ENCODE results near the gene ASB8.
"Not testable (repeated sequence)": the region's sequence is repeated elsewhere in the genome, so short reads cannot be mapped to it uniquely, and the experiment has no call there.

The ASB8 gene

GRCh38 chr12:48111312-48111693 is 46.0 kb downstream of the ASB8 start:
- not testable (repeated sequence) for FAIRE-seq; DNase-seq (ENCODE audit: extremely low spot score, insufficient read length, low read depth)

DNA sequence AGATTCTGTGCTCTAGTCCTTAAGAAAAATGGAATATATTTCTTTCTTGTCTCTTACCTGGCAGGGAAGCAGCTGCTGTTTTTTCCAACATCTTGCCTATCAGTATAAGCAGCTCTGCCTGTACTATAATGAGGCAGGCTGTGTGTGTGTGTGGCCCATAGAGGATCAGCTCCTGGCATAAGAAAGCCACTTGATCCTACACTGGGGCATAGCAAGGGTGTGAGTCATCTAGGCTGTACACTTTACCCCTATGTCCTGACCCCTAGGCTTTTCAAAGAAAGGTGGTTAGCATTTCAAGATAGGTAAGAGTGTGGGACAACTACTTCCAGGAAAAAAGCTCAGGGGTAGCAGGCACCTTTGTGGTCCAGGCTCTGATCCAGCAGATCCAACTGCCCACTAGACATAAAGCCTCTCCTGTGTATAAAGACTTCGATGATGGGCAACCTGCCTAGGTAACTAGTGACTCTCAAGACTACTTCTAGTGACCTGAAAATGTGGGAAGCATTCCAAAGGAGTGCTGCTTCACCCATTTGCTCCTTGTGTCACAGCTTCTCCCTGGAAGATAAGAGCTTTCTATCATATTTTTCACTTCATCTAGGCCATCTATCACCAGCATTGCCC is 46.5 kb downstream of the ASB8 start:
- no peak for DNase-seq (ENCODE audit: extremely low spot score, insufficient read length, low read depth)
- no peak for FAIRE-seq

GRCh38 chr12:48109424-48109823 is 47.9 kb downstream of the ASB8 start:
- DNase-seq (ENCODE audit: extremely low spot score, insufficient read length, low read depth), result no peak
- no peak for FAIRE-seq

GRCh38 chr12:48106681-48107613 is 50.4 kb downstream of the ASB8 start:
- FAIRE-seq (no peak), DNase-seq (ENCODE audit: extremely low spot score, insufficient read length, low read depth) (no peak)

DNA sequence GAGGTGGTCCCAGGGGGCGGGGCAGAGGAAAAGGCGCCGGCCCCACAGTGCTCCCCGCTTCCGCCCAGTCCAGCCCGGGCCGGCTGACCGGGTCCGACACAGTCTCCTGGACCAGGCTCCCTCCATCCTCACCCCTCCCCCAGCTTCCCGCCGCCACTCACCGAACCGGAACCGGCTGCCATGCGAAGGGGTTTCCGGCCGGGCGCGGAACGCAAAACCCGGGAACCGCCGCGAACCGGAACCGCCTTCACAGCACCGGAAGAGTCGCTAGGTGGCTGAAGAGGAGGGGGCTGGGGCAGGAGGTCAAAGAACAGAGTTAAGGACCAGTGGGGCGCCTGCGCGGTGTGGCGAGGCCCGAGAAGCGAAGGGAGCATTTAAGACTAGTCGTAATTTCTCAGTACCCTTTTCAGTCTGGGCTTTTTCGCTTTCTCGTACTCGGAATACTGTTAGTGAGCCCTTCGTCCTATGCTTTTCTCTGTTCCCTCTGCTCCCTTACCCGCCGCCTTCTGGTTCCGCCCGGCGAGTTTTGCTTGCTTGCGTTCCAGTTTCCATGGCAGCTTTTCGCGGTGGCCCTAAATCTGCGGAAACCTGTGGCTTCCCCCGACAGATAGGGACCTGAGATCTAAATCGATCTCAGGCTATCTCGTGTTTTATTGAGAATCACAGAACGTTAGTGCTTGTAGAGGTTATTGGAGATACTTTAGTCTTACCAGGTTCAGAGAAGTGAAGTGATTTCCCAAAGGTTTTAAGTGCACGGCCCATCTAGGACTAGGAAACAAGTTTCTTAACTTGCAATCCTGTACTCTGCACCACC is 51.2 kb downstream of the ASB8 start, which contains the start of gene SENP1:
Gene SENP1, minus strand, starts transcription at position 213 of the 814 bp plus-strand sequence. CDS start 4,607 bp downstream, outside the sequence.
- DNase-seq (ENCODE audit: extremely low spot score, insufficient read length, low read depth), result peak; percentile 73
- peak; percentile 91 for FAIRE-seq

DNA sequence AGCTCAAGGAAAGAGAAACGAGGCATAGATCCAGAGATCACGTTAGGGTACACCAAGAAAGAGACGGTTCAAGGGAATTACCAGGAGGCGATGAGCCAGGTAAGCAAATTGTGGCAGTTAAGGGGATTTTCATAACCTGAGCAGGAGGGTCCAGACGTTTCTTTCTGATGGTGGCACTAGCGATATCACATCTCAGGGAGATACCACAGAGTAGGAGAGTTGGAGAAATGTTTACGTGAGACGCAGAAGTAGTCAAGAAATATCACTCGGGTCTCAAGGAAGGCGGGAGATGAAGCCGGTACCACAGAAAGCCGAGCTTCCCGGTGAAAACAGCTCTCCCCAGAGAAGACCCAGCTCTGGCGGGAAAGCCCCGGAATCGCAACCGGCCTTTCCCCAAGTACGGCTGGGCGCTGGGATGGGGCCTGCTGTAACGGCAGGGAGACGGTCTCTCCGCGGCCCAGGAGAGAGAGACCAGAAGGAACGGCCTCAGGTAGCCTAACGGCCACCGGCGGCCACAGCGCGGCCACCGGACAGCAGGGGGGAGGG is 51.9 kb downstream of the ASB8 start:
- peak; percentile 58 for FAIRE-seq
- no peak for DNase-seq (ENCODE audit: extremely low spot score, insufficient read length, low read depth)

GRCh38 chr12:48104531-48104930 is 52.8 kb downstream of the ASB8 start:
- FAIRE-seq (peak; percentile 52), DNase-seq (ENCODE audit: extremely low spot score, insufficient read length, low read depth) (no peak)

Data from GM18507 (cell line).